H9 (cell line): ENCODE results near the gene EPAS1. TPM values are rescaled to one million over a fixed set of nuclear protein-coding genes. Genes with fewer than 3 reads are reported as not detected.
A peak's percentile ranks its signal among the peaks of the same experiment; 100 is the strongest.

Source experiments
- DNase-seq: peaks from one replicate; pipeline ENCODE4 v3.0.0-alpha.2; 2017
- H2AFZ ChIP-seq: one replicate; pipeline ENCODE4 v1.6.1; 2013; ENCODE audit warnings: mild to moderate bottlenecking, low read length, control low read depth, moderate library complexity
- H2AK5ac ChIP-seq: 2 replicates; pipeline ENCODE4 v1.6.1; 2013; ENCODE audit warnings: low read length, control low read depth, mixed read lengths; ENCODE audit not compliant: insufficient read length
- H2BK120ac ChIP-seq: one replicate; pipeline ENCODE4 v1.6.1; 2013; ENCODE audit warnings: low read depth, mild to moderate bottlenecking, low read length, control low read depth, inconsistent platforms; ENCODE audit not compliant: poor library complexity, severe bottlenecking
- H2BK12ac ChIP-seq: 2 replicates; pipeline ENCODE4 v1.6.1; 2013; ENCODE audit warnings: low read length, control low read depth, mixed read lengths, low read depth; ENCODE audit not compliant: insufficient read length
- H2BK15ac ChIP-seq: 2 replicates; pipeline ENCODE4 v1.6.1; 2013; ENCODE audit warnings: low read depth, low read length, control low read depth
- H2BK20ac ChIP-seq: one replicate; pipeline ENCODE4 v1.6.1; 2013; ENCODE audit warnings: low read depth, mild to moderate bottlenecking, low read length, control low read depth, inconsistent platforms; ENCODE audit not compliant: poor library complexity, severe bottlenecking
- H2BK5ac ChIP-seq: 2 replicates; pipeline ENCODE4 v1.6.1; 2013; ENCODE audit warnings: low read length, control low read depth, mixed read lengths; ENCODE audit not compliant: insufficient read length
- H3K14ac ChIP-seq: 2 replicates; pipeline ENCODE4 v1.6.1; 2013; ENCODE audit warnings: low read length, control low read depth; ENCODE audit not compliant: insufficient read depth
- H3K18ac ChIP-seq: 2 replicates; pipeline ENCODE4 v1.6.1; 2013; ENCODE audit warnings: low read depth, mild to moderate bottlenecking, mixed read lengths, low read length, control low read depth; ENCODE audit not compliant: insufficient read length
- H3K23ac ChIP-seq: 2 replicates; pipeline ENCODE4 v1.6.1; 2013; ENCODE audit warnings: low read length, control low read depth, mixed read lengths, low read depth; ENCODE audit not compliant: insufficient read length
- H3K23me2 ChIP-seq: 2 replicates; pipeline ENCODE4 v1.6.1; 2013; ENCODE audit warnings: low read depth, mild to moderate bottlenecking, mixed read lengths, low read length, control low read depth; ENCODE audit not compliant: insufficient read length, poor library complexity, severe bottlenecking
- H3K27ac ChIP-seq: 2 replicates; pipeline ENCODE4 v1.5.1; 2013; ENCODE audit warnings: low read length, control low read depth, mixed read lengths, low read depth; ENCODE audit not compliant: insufficient read length
- H3K27me3 ChIP-seq: 2 replicates; pipeline ENCODE4 v1.6.1; 2013; ENCODE audit warnings: low read length, control low read depth, inconsistent platforms; ENCODE audit not compliant: insufficient read depth
- H3K4ac ChIP-seq: 2 replicates; pipeline ENCODE4 v1.6.1; 2013; ENCODE audit warnings: low read depth, mild to moderate bottlenecking, control low read depth, inconsistent platforms, low read length, moderate library complexity
- H3K4me1 ChIP-seq: 2 replicates; pipeline ENCODE4 v1.6.1; 2013; ENCODE audit warnings: low read length, control low read depth, inconsistent platforms; ENCODE audit not compliant: insufficient read depth
- H3K4me2 ChIP-seq: 2 replicates; pipeline ENCODE4 v1.6.1; 2013; ENCODE audit warnings: low read length, control low read depth, mixed read lengths; ENCODE audit not compliant: insufficient read length, insufficient read depth
- H3K56ac ChIP-seq: 2 replicates; pipeline ENCODE4 v1.6.1; 2013; ENCODE audit warnings: low read depth, mild to moderate bottlenecking, mixed read lengths, low read length, control low read depth; ENCODE audit not compliant: insufficient read length
- H3K79me1 ChIP-seq: 2 replicates; pipeline ENCODE4 v1.6.1; 2013; ENCODE audit warnings: low read depth, mild to moderate bottlenecking, moderate library complexity, low read length, control low read depth, inconsistent platforms; ENCODE audit not compliant: insufficient read depth, poor library complexity, severe bottlenecking
- H3K79me2 ChIP-seq: 2 replicates; pipeline ENCODE4 v1.6.1; 2013; ENCODE audit warnings: low read length, control low read depth, inconsistent platforms; ENCODE audit not compliant: insufficient read depth
- H3K9ac ChIP-seq: 2 replicates; pipeline ENCODE4 v1.6.1; 2013; ENCODE audit warnings: low read length, control low read depth, mixed read lengths; ENCODE audit not compliant: insufficient read length; ENCODE audit errors: extremely low read depth
- H3K9me3 ChIP-seq: one replicate; pipeline ENCODE4 v1.6.1; 2013; ENCODE audit warnings: low read depth, low read length, inconsistent platforms; ENCODE audit not compliant: control insufficient read depth
- H3T11ph ChIP-seq: one replicate; pipeline ENCODE4 v1.6.1; 2013; ENCODE audit warnings: mild to moderate bottlenecking, low read length, control low read depth, inconsistent platforms
- H4K20me1 ChIP-seq: one replicate; pipeline ENCODE4 v1.6.1; 2013; ENCODE audit not compliant: control insufficient read depth, insufficient read length, insufficient read depth
- H4K5ac ChIP-seq: 2 replicates; pipeline ENCODE4 v1.6.1; 2013; ENCODE audit warnings: low read depth, mild to moderate bottlenecking, mixed read lengths, low read length, control low read depth; ENCODE audit not compliant: insufficient read length
- H4K8ac ChIP-seq: replicated peaks from 2 replicates; pipeline ENCODE4 v1.6.1; 2013; ENCODE audit warnings: low read length, control low read depth, mixed read lengths, low read depth; ENCODE audit not compliant: insufficient read length
- H4K91ac ChIP-seq: 2 replicates; pipeline ENCODE4 v1.6.1; 2013; ENCODE audit warnings: low read depth, mild to moderate bottlenecking, moderate library complexity, mixed read lengths, low read length, control low read depth; ENCODE audit not compliant: insufficient read length
- H3K27ac Mint-ChIP-seq, 3 experiments: 2 replicates in 2 of 3; 3 replicates in 1 of 3; pipeline ENCODE4 v1.8.0; 2020 to 2021; ENCODE audit warnings: mixed read lengths in 3 of 3, mild to moderate bottlenecking in 1 of 3, moderate library complexity in 1 of 3
- H3K27me3 Mint-ChIP-seq: 2 replicates; pipeline ENCODE4 v1.8.0; 2021; ENCODE audit warnings: low read depth, mild to moderate bottlenecking, moderate library complexity, mixed read lengths
- H3K36me3 Mint-ChIP-seq, 3 experiments: 2 replicates in 2 of 3; 3 replicates in 1 of 3; pipeline ENCODE4 v1.8.0; 2020 to 2021; ENCODE audit warnings: low read depth in 3 of 3, mixed read lengths in 3 of 3; ENCODE audit not compliant: insufficient read depth in 1 of 3
- H3K4me1 Mint-ChIP-seq, 2 experiments: 2 replicates each; pipeline ENCODE4 v1.8.0; 2020; ENCODE audit warnings: mixed read lengths in 2 of 2
- H3K4me3 Mint-ChIP-seq, 2 experiments: 2 replicates in 1 of 2; 3 replicates in 1 of 2; pipeline ENCODE4 v1.8.0; 2020 to 2021; ENCODE audit warnings: mild to moderate bottlenecking in 2 of 2, mixed read lengths in 2 of 2, moderate library complexity in 1 of 2
- H3K9me3 Mint-ChIP-seq, 2 experiments: 2 replicates in 1 of 2; 3 replicates in 1 of 2; pipeline ENCODE4 v1.8.0; 2020; ENCODE audit warnings: mild to moderate bottlenecking in 2 of 2, mixed read lengths in 2 of 2, moderate library complexity in 1 of 2
- WGBS: extraction: QIAGEN DNeasy Blood & Tissue Kit; methylation state at CpG from one replicate; pipeline ENCODE4 v1.1.7; 2013; ENCODE audit warnings: missing lambda C conversion rate, low lambda C conversion rate, mixed read lengths; ENCODE audit not compliant: insufficient read length; ENCODE audit errors: extremely low coverage; 5-methylcytosine and 5-hydroxymethylcytosine counted together
- total RNA-seq: library from RNA; stranded (reverse); gene quantifications from 2 replicates; pipeline ENCODE4 v1.2.1, GENCODE V29; 2021
- TF ChIP-seq, protein P1 (sequence below): fragments of 200-600 bp; sonication (generic); conservative IDR thresholded peaks from 3 replicates; pipeline ENCODE4 v1.8.0; 2021; ENCODE audit warnings: antibody characterized with exemption, mild to moderate bottlenecking

EPAS1 gene
- total RNA-seq, 1 experiment from 2014 or later = 1.1 TPM

DNA sequence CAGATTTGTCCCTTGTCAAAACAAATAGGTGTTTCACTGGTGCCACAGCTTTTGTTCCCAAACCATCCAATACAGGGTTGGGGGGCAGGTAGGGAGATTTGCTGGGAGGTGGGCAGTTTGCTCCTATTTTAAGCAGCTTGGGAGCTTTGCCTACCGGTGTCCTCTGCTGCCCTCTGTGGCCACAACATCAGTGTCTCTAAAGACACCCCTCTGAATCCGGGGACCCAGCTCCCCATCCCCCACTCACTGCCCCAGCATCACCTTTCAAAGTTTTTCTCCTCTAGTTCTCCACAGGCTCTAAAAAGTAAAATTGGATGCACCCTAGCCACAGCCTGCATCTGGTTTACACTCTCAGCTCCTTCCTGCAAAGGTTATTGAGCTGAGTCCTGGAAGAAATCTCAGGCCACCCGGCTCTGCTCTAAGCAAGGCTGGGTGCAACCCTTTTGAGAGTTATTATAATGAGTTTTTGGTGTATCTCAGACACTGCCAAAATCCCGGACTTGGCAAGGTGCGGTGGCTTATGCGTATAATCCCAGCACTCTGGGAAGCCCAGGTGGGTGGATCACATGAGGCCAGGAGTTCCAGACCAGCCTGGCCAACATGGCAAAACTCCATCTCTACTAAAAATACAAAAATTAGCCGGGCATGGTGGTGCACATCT, 2.9 kb upstream of the EPAS1 start:
- H3K18ac ChIP-seq = no peak overlapping the region
- Mint-ChIP-seq H3K4me3 (no peak overlapping the region; a peak in 2 of 5 replicates), H3K36me3 (no peaks in the 10 kb centered on the region; a peak in 1 of 7 replicates), H3K27ac (no peak overlapping the region), H3K9me3 (peaks cover 0 to 4% of the 10 kb centered on the region in 2 experiments; a peak in 2 of 5 replicates), H3K4me1 (peaks cover 21 to 27% of the 10 kb centered on the region in 2 experiments), H3K27me3 (peaks cover 67% of the 10 kb centered on the region)
- no peaks in the 10 kb centered on the region for H3K79me2 ChIP-seq
- no peak overlapping the region for H3K4ac ChIP-seq
- no peaks in the 10 kb centered on the region for H3K4me1 ChIP-seq
- H3K79me1 ChIP-seq = no peaks in the 10 kb centered on the region
- H2BK5ac ChIP-seq = no peak overlapping the region
- TF ChIP-seq, protein P1, sequence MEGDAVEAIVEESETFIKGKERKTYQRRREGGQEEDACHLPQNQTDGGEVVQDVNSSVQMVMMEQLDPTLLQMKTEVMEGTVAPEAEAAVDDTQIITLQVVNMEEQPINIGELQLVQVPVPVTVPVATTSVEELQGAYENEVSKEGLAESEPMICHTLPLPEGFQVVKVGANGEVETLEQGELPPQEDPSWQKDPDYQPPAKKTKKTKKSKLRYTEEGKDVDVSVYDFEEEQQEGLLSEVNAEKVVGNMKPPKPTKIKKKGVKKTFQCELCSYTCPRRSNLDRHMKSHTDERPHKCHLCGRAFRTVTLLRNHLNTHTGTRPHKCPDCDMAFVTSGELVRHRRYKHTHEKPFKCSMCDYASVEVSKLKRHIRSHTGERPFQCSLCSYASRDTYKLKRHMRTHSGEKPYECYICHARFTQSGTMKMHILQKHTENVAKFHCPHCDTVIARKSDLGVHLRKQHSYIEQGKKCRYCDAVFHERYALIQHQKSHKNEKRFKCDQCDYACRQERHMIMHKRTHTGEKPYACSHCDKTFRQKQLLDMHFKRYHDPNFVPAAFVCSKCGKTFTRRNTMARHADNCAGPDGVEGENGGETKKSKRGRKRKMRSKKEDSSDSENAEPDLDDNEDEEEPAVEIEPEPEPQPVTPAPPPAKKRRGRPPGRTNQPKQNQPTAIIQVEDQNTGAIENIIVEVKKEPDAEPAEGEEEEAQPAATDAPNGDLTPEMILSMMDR = peak; percentile 67
- H2AK5ac ChIP-seq = no peak overlapping the region
- H4K91ac ChIP-seq = no peak overlapping the region
- no peak overlapping the region for H3K14ac ChIP-seq
- no peak overlapping the region for H2BK120ac ChIP-seq
- H3K27ac ChIP-seq = no peak overlapping the region
- peaks cover 31% of the 10 kb centered on the region for H3K27me3 ChIP-seq
- no peak overlapping the region for H2BK20ac ChIP-seq
- no peaks in the 10 kb centered on the region for H3K9me3 ChIP-seq
- H3K9ac ChIP-seq = no peak overlapping the region
- H2BK12ac ChIP-seq = no peak overlapping the region
- H3K23ac ChIP-seq = no peak overlapping the region
- DNase-seq = peak; percentile 59
- no peaks in the 10 kb centered on the region for H4K20me1 ChIP-seq
- no peak overlapping the region for H3T11ph ChIP-seq
- no peak overlapping the region for H2BK15ac ChIP-seq
- peaks cover 20% of the 10 kb centered on the region for H3K23me2 ChIP-seq
- no CpG with 5 or more reads among the region's 7 CpGs for WGBS
- no peak overlapping the region for H3K56ac ChIP-seq
- no peak overlapping the region for H2AFZ ChIP-seq
- no peak overlapping the region for H4K5ac ChIP-seq
- no peak overlapping the region for H4K8ac ChIP-seq
- H3K4me2 ChIP-seq = no peak overlapping the region
